Mesodermal cell (in vitro differentiated cells): ENCODE results near the gene PMEL.
"Not testable (repeated sequence)": the region's sequence is repeated elsewhere in the genome, so short reads cannot be mapped to it uniquely, and the experiment has no call there.

ENCODE experiments used
- H3K27ac ChIP-seq: 2 replicates; pipeline ENCODE4 v1.7.0; 2013; ENCODE audit warnings: mild to moderate bottlenecking, low read depth, low read length, moderate library complexity; ENCODE audit not compliant: severe bottlenecking
- H3K36me3 ChIP-seq: 2 replicates; pipeline ENCODE4 v1.7.1; 2013; ENCODE audit warnings: mild to moderate bottlenecking, low read length, moderate library complexity; ENCODE audit not compliant: control insufficient read depth, insufficient read depth
- H3K4me1 ChIP-seq: one replicate; pipeline ENCODE4 v1.7.1; 2013; ENCODE audit warnings: mild to moderate bottlenecking, low read length; ENCODE audit not compliant: insufficient read depth, control insufficient read depth, poor library complexity, severe bottlenecking
- H3K4me3 ChIP-seq: 2 replicates; pipeline ENCODE4 v1.7.0; 2013; ENCODE audit warnings: low read length, control low read depth, mild to moderate bottlenecking; ENCODE audit not compliant: insufficient read depth, poor library complexity, severe bottlenecking; ENCODE audit errors: extremely low read depth
- H3K9me3 ChIP-seq: 2 replicates; pipeline ENCODE4 v1.7.1; 2013; ENCODE audit warnings: mild to moderate bottlenecking, low read length, moderate library complexity; ENCODE audit not compliant: control insufficient read depth
- WGBS, 2 experiments: methylation state at CpG; one replicate each; pipeline ENCODE4 v1.1.5; 2013; ENCODE audit warnings: missing lambda C conversion rate in 2 of 2; ENCODE audit not compliant: insufficient coverage in 2 of 2; 5-methylcytosine and 5-hydroxymethylcytosine counted together

PMEL gene

GRCh38 chr12:55983232-55983842 lies 17.5 kb upstream of the PMEL start:
- H3K4me1 ChIP-seq: no peaks in the 10 kb centered on the region
- no peaks in the 10 kb centered on the region for H3K9me3 ChIP-seq
- 100% methylated on average over 2 of the region's 4 CpGs; no CpG with 5 or more reads in 1 of the 2 experiments for WGBS, 2 experiments
- H3K4me3 ChIP-seq: no peak overlapping the region
- peaks cover 95% of the 10 kb centered on the region for H3K36me3 ChIP-seq
- no peak overlapping the region for H3K27ac ChIP-seq

GRCh38 chr12:55982319-55982936 lies 16.6 kb upstream of the PMEL start:
- Histone ChIP-seq H3K9me3 (no peaks in the 10 kb centered on the region), H3K27ac (no peak overlapping the region), H3K36me3 (peaks cover 95% of the 10 kb centered on the region), H3K4me3 (no peak overlapping the region), H3K4me1 (no peaks in the 10 kb centered on the region)
- 95 to 100% methylated on average over 2 of the region's 3 CpGs for WGBS, 2 experiments

- H3K27ac ChIP-seq, H3K4me1 ChIP-seq, H3K9me3 ChIP-seq, H3K4me3 ChIP-seq: not testable (repeated sequence)
- 69 to 71% methylated on average over 4 of the region's 5 CpGs for WGBS, 2 experiments
- peaks cover 95% of the 10 kb centered on the region for H3K36me3 ChIP-seq
Measured at GRCh38 chr12:55981882-55982281, 16.0 kb upstream of the PMEL start.

GRCh38 chr12:55979069-55979468 lies 13.2 kb upstream of the PMEL start:
- Histone ChIP-seq H3K36me3 (peaks cover 87% of the 10 kb centered on the region), H3K4me1 (peaks cover 4% of the 10 kb centered on the region), H3K27ac (no peak overlapping the region), H3K4me3 (no peak overlapping the region), H3K9me3 (no peaks in the 10 kb centered on the region)
- WGBS, 2 experiments: 92 to 100% methylated on average over 2 to 3 of the region's 3 CpGs

- Histone ChIP-seq H3K4me1 (peaks cover 4% of the 10 kb centered on the region), H3K36me3 (peaks cover 80% of the 10 kb centered on the region), H3K27ac (no peak overlapping the region), H3K4me3 (no peak overlapping the region), H3K9me3 (no peaks in the 10 kb centered on the region)
- WGBS, 2 experiments: 94 to 100% methylated on average over 7 of the region's 7 CpGs
Measured at GRCh38 chr12:55978393-55978792, 12.6 kb upstream of the PMEL start.

GRCh38 chr12:55974308-55974730 lies 8.5 kb upstream of the PMEL start:
- Histone ChIP-seq H3K4me3 (peak overlapping the region; percentile 100), H3K27ac (peak overlapping the region; percentile 88), H3K9me3 (no peaks in the 10 kb centered on the region), H3K4me1 (peaks cover 18% of the 10 kb centered on the region), H3K36me3 (peaks cover 73% of the 10 kb centered on the region)
- 0% methylated on average over 11 to 15 of the region's 15 CpGs for WGBS, 2 experiments

GRCh38 chr12:55973599-55974307 lies 7.9 kb upstream of the PMEL start, which contains the start of gene RAB5B:
Gene RAB5B, plus strand, starts transcription at chr12:55974078. Its CDS starts 12,883 bp downstream, at chr12:55986961.
- Histone ChIP-seq H3K4me3 (peak within 1 kb of the TSS; percentile 100), H3K4me1 (peaks cover 18% of the 10 kb centered on the region), H3K9me3 (no peaks in the 10 kb centered on the region), H3K27ac (peak within 1 kb of the TSS; percentile 89), H3K36me3 (peaks cover 73% of the 10 kb centered on the region)
- WGBS, 2 experiments: 0 to 1% methylated on average over 25 to 28 of the region's 39 CpGs

- Histone ChIP-seq H3K27ac (peak overlapping the region; percentile 89), H3K9me3 (no peaks in the 10 kb centered on the region), H3K36me3 (peaks cover 72% of the 10 kb centered on the region), H3K4me3 (peak overlapping the region; percentile 49), H3K4me1 (peaks cover 18% of the 10 kb centered on the region)
- WGBS, 2 experiments: 21 to 24% methylated on average over 15 to 17 of the region's 18 CpGs
Measured at GRCh38 chr12:55972911-55973598, 7.2 kb upstream of the PMEL start.

- peaks cover 24% of the 10 kb centered on the region for H3K4me1 ChIP-seq
- peaks cover 70% of the 10 kb centered on the region for H3K36me3 ChIP-seq
- peak overlapping the region; percentile 89 for H3K27ac ChIP-seq
- no CpG with 5 or more reads among the region's 1 CpG for WGBS, 2 experiments
- peak overlapping the region; percentile 49 for H3K4me3 ChIP-seq
- no peaks in the 10 kb centered on the region for H3K9me3 ChIP-seq
Measured at GRCh38 chr12:55972456-55972855, 6.6 kb upstream of the PMEL start.

GRCh38 chr12:55972042-55972441 lies 6.2 kb upstream of the PMEL start:
- H3K4me3 ChIP-seq: peak overlapping the region; percentile 49
- H3K27ac ChIP-seq: peak overlapping the region; percentile 89
- 43 to 85% methylated on average over 1 of the region's 3 CpGs for WGBS, 2 experiments
- peaks cover 25% of the 10 kb centered on the region for H3K4me1 ChIP-seq
- peaks cover 66% of the 10 kb centered on the region for H3K36me3 ChIP-seq
- no peaks in the 10 kb centered on the region for H3K9me3 ChIP-seq
